Activated B cell treated with CpG ODN at 0.5 μM for 24 hours (primary cell): ENCODE measurements around the gene STKLD1. TPM values are rescaled to one million over a fixed set of nuclear protein-coding genes. Genes with fewer than 3 reads are reported as not detected.

Experiments used
- ATAC-seq: fragments of 200-7000 bp; cut with Tn5 transposase; one replicate; pipeline ENCODE4 v1.10.0; 2021; ENCODE audit warnings: low read depth, mild to moderate bottlenecking, moderate library complexity
- CTCF ChIA-PET: fragments of 350-600 bp; sonication (Branson Sonifier 250); formaldehyde crosslinking; loops from one replicate; lab custom pipeline; 2021; ENCODE audit warnings: antibody characterized with exemption; lab: Charles Lee
- POLR2A ChIA-PET: fragments of 350-600 bp; sonication (Branson Sonifier 250); formaldehyde crosslinking; loops from one replicate; lab custom pipeline; 2021; ENCODE audit warnings: antibody characterized with exemption; lab: Charles Lee
- DNase-seq: peaks from one replicate; pipeline ENCODE4 v3.0.0; 2022
- H3K27ac Mint-ChIP-seq: one replicate; pipeline ENCODE4 v1.8.0; 2020; ENCODE audit warnings: mixed read lengths
- H3K27me3 Mint-ChIP-seq: one replicate; pipeline ENCODE4 v1.8.0; 2021; ENCODE audit warnings: mixed read lengths
- H3K36me3 Mint-ChIP-seq: one replicate; pipeline ENCODE4 v1.8.0; 2021; ENCODE audit warnings: low read depth, mixed read lengths
- H3K4me1 Mint-ChIP-seq: one replicate; pipeline ENCODE4 v1.8.0; 2021; ENCODE audit warnings: mixed read lengths
- H3K4me3 Mint-ChIP-seq: one replicate; pipeline ENCODE4 v1.8.0; 2020; ENCODE audit warnings: mild to moderate bottlenecking, mixed read lengths
- H3K9me3 Mint-ChIP-seq: one replicate; pipeline ENCODE4 v1.8.0; 2020; ENCODE audit warnings: mixed read lengths
- CTCF ChIP-seq: fragments of 200-600 bp; IDR thresholded peaks from one replicate; pipeline ENCODE4 v1.8.0; 2022; ENCODE audit warnings: antibody characterized with exemption, mild to moderate bottlenecking
- intact Hi-C: fragments of 100-400 bp; cut with micrococcal nuclease; formaldehyde crosslinking; loops from one replicate; pipeline ENCODE4 v1.15.1; 2024
- total RNA-seq: library from RNA; stranded (reverse); gene quantifications from 2 replicates; pipeline ENCODE4 v1.2.3, GENCODE V29; 2022

The STKLD1 gene
- total RNA-seq, 1 donor from 2014 or later, result 0.44 TPM

- CTCF ChIA-PET, result interaction anchor here (0.6 kb wide), 1 partner anchor 706 kb away, joined by 3 read pairs; no protein-coding TSS in a partner anchor
- ATAC-seq (peak; percentile 93), DNase-seq (peak; percentile 94)
- TF ChIP-seq CTCF, result no peak
- Mint-ChIP-seq H3K4me3 (peak within 1 kb of the TSS; percentile 97), H3K9me3 (no peaks in the 10 kb centered on the region), H3K36me3 (peaks cover 65% of the 10 kb centered on the region), H3K4me1 (peaks cover 57% of the 10 kb centered on the region), H3K27ac (peak within 1 kb of the TSS; percentile 92), H3K27me3 (no peaks in the 10 kb centered on the region)
- intact Hi-C loops, result loop anchor here (1.0 to 10.0 kb wide), 6 partner anchors 12 to 729 kb away; partner anchors contain the start of genes BRD3, CACFD1, MED22 and REXO4
- POLR2A ChIA-PET, result interaction anchor here (0.6 to 4.6 kb wide), 6 partner anchors 12 to 172 kb away, joined by 3 to 32 read pairs (median 4); partner anchors contain the start of genes MED22 and RPL7A
These were observed 40.0 kb upstream of the STKLD1 start, which contains the start of gene SURF6 for GRCh38 chr9:133335924-133336811. TSS of gene SURF6 (minus strand) at chr9:133336188. CDS start at chr9:133336132, 56 bp downstream.

- Mint-ChIP-seq H3K4me3 (no peak overlapping the region), H3K36me3 (peaks cover 59% of the 10 kb centered on the region), H3K27ac (peak overlapping the region; percentile 87), H3K27me3 (no peaks in the 10 kb centered on the region), H3K9me3 (no peaks in the 10 kb centered on the region), H3K4me1 (peaks cover 59% of the 10 kb centered on the region)
- TF ChIP-seq CTCF, result no peak
- intact Hi-C loops, result loop anchor here (10.0 kb wide), 1 partner anchor 725 kb away; the partner anchor contains the start of gene BRD3
- DNase-seq (no peak), ATAC-seq (no peak)
- POLR2A ChIA-PET, result interaction anchor here (0.7 to 1.6 kb wide), 6 partner anchors 9 to 38 kb away, joined by 3 to 12 read pairs (median 4); partner anchors contain the start of genes MED22, RPL7A, SURF1 and SURF2
- CTCF ChIA-PET, result no interaction called here
These were observed 36.5 kb upstream of the STKLD1 start for GRCh38 chr9:133339641-133340040.

GRCh38 chr9:133340256-133340655, 35.9 kb upstream of the STKLD1 start:
- ATAC-seq, result no peak

GRCh38 chr9:133340916-133341315, 35.2 kb upstream of the STKLD1 start:
- no peak for DNase-seq
- H3K4me3 Mint-ChIP-seq, result no peak overlapping the region
- H3K36me3 Mint-ChIP-seq, result peaks cover 62% of the 10 kb centered on the region
- no peak for TF ChIP-seq CTCF
- ATAC-seq, result no peak
- no peaks in the 10 kb centered on the region for H3K27me3 Mint-ChIP-seq
- H3K9me3 Mint-ChIP-seq, result no peaks in the 10 kb centered on the region
- peaks cover 52% of the 10 kb centered on the region for H3K4me1 Mint-ChIP-seq
- ChIA-PET CTCF (interaction anchor here (1.4 kb wide), 1 partner anchor 9 kb away, joined by 5 read pairs; no protein-coding TSS in a partner anchor), POLR2A (interaction anchor here (1.0 to 1.8 kb wide), 2 partner anchors 11 to 15 kb away, joined by 4 to 5 read pairs; partner anchors contain the start of gene SURF1)
- H3K27ac Mint-ChIP-seq, result peak overlapping the region; percentile 87
- intact Hi-C loops, result no loop called here

More at GRCh38 chr9:133340256-133340655, 35.9 kb upstream of the STKLD1 start:
- no peak for DNase-seq
- H3K27ac Mint-ChIP-seq, result peak overlapping the region; percentile 87
- H3K9me3 Mint-ChIP-seq, result no peaks in the 10 kb centered on the region
- H3K4me1 Mint-ChIP-seq, result peaks cover 55% of the 10 kb centered on the region
- peaks cover 65% of the 10 kb centered on the region for H3K36me3 Mint-ChIP-seq
- CTCF ChIA-PET, result interaction anchor here (1.4 kb wide), 1 partner anchor 10 kb away, joined by 5 read pairs; no protein-coding TSS in a partner anchor
- H3K4me3 Mint-ChIP-seq, result peak overlapping the region; percentile 44
- intact Hi-C loops, result no loop called here
- no peaks in the 10 kb centered on the region for H3K27me3 Mint-ChIP-seq
- POLR2A ChIA-PET, result interaction anchor here (0.7 to 1.6 kb wide), 5 partner anchors 8 to 37 kb away, joined by 3 to 12 read pairs (median 3); partner anchors contain the start of genes MED22, RPL7A, SURF1 and SURF2
- no peak for TF ChIP-seq CTCF
